DND-41 (cell line): ENCODE measurements around the gene EOGT.

Source experiments
- ATAC-seq: fragments of 200-7000 bp; cut with Tn5 transposase; 3 replicates; pipeline ENCODE4 v1.9.1; 2021; ENCODE audit warnings: low read depth; ENCODE audit not compliant: insufficient read depth
- DNase-seq: peaks from one replicate; pipeline ENCODE4 v3.0.0-alpha.2; 2020
- H2AFZ ChIP-seq: 2 replicates; pipeline ENCODE4 v1.6.0; 2012; ENCODE audit warnings: low read depth, low read length
- H3K27ac ChIP-seq: 2 replicates; pipeline ENCODE4 v1.5.1; 2012; ENCODE audit warnings: low read length, inconsistent platforms
- H3K27me3 ChIP-seq: fragments of 200-600 bp; sonication (generic); 2 replicates; pipeline ENCODE4 v1.6.0; 2012; ENCODE audit warnings: low read length, mild to moderate bottlenecking, inconsistent platforms; ENCODE audit not compliant: insufficient read depth, poor library complexity
- H3K36me3 ChIP-seq: 2 replicates; pipeline ENCODE4 v1.5.1; 2012; ENCODE audit warnings: low read length, inconsistent platforms; ENCODE audit not compliant: insufficient read depth
- H3K4me1 ChIP-seq: 2 replicates; pipeline ENCODE4 v1.5.1; 2012; ENCODE audit warnings: mild to moderate bottlenecking, low read length; ENCODE audit not compliant: insufficient read depth
- H3K4me2 ChIP-seq: 2 replicates; pipeline ENCODE4 v1.6.0; 2012; ENCODE audit warnings: mild to moderate bottlenecking, moderate library complexity, low read length, inconsistent platforms; ENCODE audit not compliant: insufficient read depth
- H3K4me3 ChIP-seq, 2 experiments: fragments of 200-600 bp in 1 of 2; shearing (Covaris generic) in 1 of 2; 2 replicates each; pipeline ENCODE4 v1.5.1; 2012 to 2016; ENCODE audit warnings: inconsistent platforms in 2 of 2, low read length in 2 of 2, mild to moderate bottlenecking in 2 of 2, low read depth in 1 of 2, moderate library complexity in 1 of 2
- H3K79me2 ChIP-seq: 2 replicates; pipeline ENCODE4 v1.6.0; 2012; ENCODE audit warnings: low read length, inconsistent platforms; ENCODE audit not compliant: insufficient read depth
- H3K9ac ChIP-seq: 2 replicates; pipeline ENCODE4 v1.6.0; 2012; ENCODE audit warnings: low read depth, mild to moderate bottlenecking, inconsistent platforms, low read length, moderate library complexity
- H3K9me3 ChIP-seq: 2 replicates; pipeline ENCODE4 v1.5.1; 2012; ENCODE audit warnings: low read length, moderate library complexity, mild to moderate bottlenecking, inconsistent platforms; ENCODE audit not compliant: insufficient read depth, severe bottlenecking
- H4K20me1 ChIP-seq: 2 replicates; pipeline ENCODE4 v1.6.0; 2012; ENCODE audit warnings: low read length; ENCODE audit not compliant: insufficient read depth
- CTCF ChIP-seq: IDR thresholded peaks from 2 replicates; pipeline ENCODE4 v1.5.1; 2012; ENCODE audit warnings: borderline replicate concordance, low read length, moderate library complexity, mild to moderate bottlenecking; ENCODE audit not compliant: poor library complexity, severe bottlenecking; ENCODE audit errors: extremely low read depth
- EZH2 ChIP-seq: IDR thresholded peaks from 3 replicates; pipeline ENCODE4 v1.6.1; 2012; ENCODE audit warnings: borderline replicate concordance, low read depth, mild to moderate bottlenecking, moderate library complexity, low read length, inconsistent platforms; ENCODE audit not compliant: severe bottlenecking

Gene EOGT

GRCh38 chr3:69012800-69013252 is 658 bp downstream of the EOGT start:
- TF ChIP-seq CTCF, result no peak
- TF ChIP-seq EZH2, result no peak
- Histone ChIP-seq H3K4me1 (peaks cover 22% of the 10 kb centered on the region), H3K4me2 (no peak overlapping the region), H2AFZ (no peak overlapping the region), H3K9me3 (no peaks in the 10 kb centered on the region), H3K27ac (no peak overlapping the region), H3K4me3 (no peak overlapping the region), H3K79me2 (no peaks in the 10 kb centered on the region), H3K27me3 (peaks cover 4% of the 10 kb centered on the region), H4K20me1 (no peaks in the 10 kb centered on the region), H3K9ac (no peak overlapping the region), H3K36me3 (no peaks in the 10 kb centered on the region; the same call in 1 of the 2 replicates)
- no peak for DNase-seq
- ATAC-seq, result no peak

- H3K79me2 ChIP-seq, result no peaks in the 10 kb centered on the region
- peaks cover 22% of the 10 kb centered on the region for H3K4me1 ChIP-seq
- H3K9ac ChIP-seq, result no peak overlapping the region
- no peaks in the 10 kb centered on the region for H3K9me3 ChIP-seq
- no peaks in the 10 kb centered on the region for H4K20me1 ChIP-seq
- H3K4me2 ChIP-seq, result no peak overlapping the region
- ATAC-seq (no peak), DNase-seq (no peak)
- H2AFZ ChIP-seq, result no peak overlapping the region
- no peak overlapping the region for H3K27ac ChIP-seq
- no peak overlapping the region for H3K4me3 ChIP-seq
- H3K36me3 ChIP-seq, result no peaks in the 10 kb centered on the region; the same call in 1 of the 2 replicates
- TF ChIP-seq EZH2 (no peak), CTCF (no peak)
- peaks cover 4% of the 10 kb centered on the region for H3K27me3 ChIP-seq
These were observed 1.2 kb downstream of the EOGT start for GRCh38 chr3:69012100-69012799.

- no peaks in the 10 kb centered on the region for H3K9me3 ChIP-seq
- H3K36me3 ChIP-seq, result no peaks in the 10 kb centered on the region
- no peaks in the 10 kb centered on the region for H3K79me2 ChIP-seq
- no peak overlapping the region for H3K27ac ChIP-seq
- H3K4me1 ChIP-seq, result peaks cover 22% of the 10 kb centered on the region
- H3K4me3 ChIP-seq, result no peak overlapping the region
- no peak for TF ChIP-seq CTCF
- no peak for TF ChIP-seq EZH2
- no peak overlapping the region for H3K4me2 ChIP-seq
- no peak overlapping the region for H2AFZ ChIP-seq
- DNase-seq, result no peak
- no peak for ATAC-seq
- H3K27me3 ChIP-seq, result peaks cover 4% of the 10 kb centered on the region
- no peak overlapping the region for H3K9ac ChIP-seq
- no peaks in the 10 kb centered on the region for H4K20me1 ChIP-seq
These were observed 2.3 kb downstream of the EOGT start for GRCh38 chr3:69011096-69011730.
